Panc1 (cell line): Measurements from ENCODE around the gene TFDP2. TPM values are rescaled to one million over a fixed set of nuclear protein-coding genes. Genes with fewer than 3 reads are reported as not detected.
A peak's percentile ranks its signal among the peaks of the same experiment; 100 is the strongest.

Experiments used
- ATAC-seq: fragments of 200-7000 bp; cut with Tn5 transposase; 2 replicates; pipeline ENCODE4 v1.9.1; 2020; ENCODE audit warnings: mild to moderate bottlenecking, moderate library complexity
- BruUV-seq: library from RNA; stranded (reverse); fragments of 400-500 nt; replicated peaks from 2 replicates; lab custom pipeline; 2021; lab: Mats Ljungman, UMichigan
- CTCF ChIA-PET: fragments of 300-600 bp; sonication (Branson Sonifier 250); formaldehyde crosslinking; loops from one replicate; lab custom pipeline; 2022; ENCODE audit warnings: antibody characterized with exemption; lab: Charles Lee
- POLR2A ChIA-PET: fragments of 300-600 bp; sonication (Branson Sonifier 250); formaldehyde crosslinking; loops from one replicate; lab custom pipeline; 2022; ENCODE audit warnings: antibody characterized with exemption; lab: Charles Lee
- DNase-seq: peaks from one replicate; pipeline ENCODE4 v3.0.0-alpha.2; 2010; ENCODE audit warnings: low read depth, low spot score
- H3K27ac ChIP-seq: 2 replicates; pipeline ENCODE4 v1.5.1; 2011; ENCODE audit warnings: mild to moderate bottlenecking, low read length, inconsistent platforms
- H3K27me3 ChIP-seq: fragments of 200-500 bp; sonication (Bioruptor generic); 2 replicates; pipeline ENCODE4 v1.6.0; 2014; ENCODE audit warnings: low read length, inconsistent platforms; ENCODE audit not compliant: control insufficient read depth, insufficient read depth
- H3K36me3 ChIP-seq: fragments of 200-500 bp; sonication (Bioruptor generic); 2 replicates; pipeline ENCODE4 v1.5.1; 2014; ENCODE audit warnings: inconsistent platforms, mild to moderate bottlenecking, low read length, moderate library complexity; ENCODE audit not compliant: control insufficient read depth, insufficient read depth
- H3K4me1 ChIP-seq: 2 replicates; pipeline ENCODE4 v1.5.1; 2011; ENCODE audit warnings: inconsistent platforms, mild to moderate bottlenecking, low read length, moderate library complexity; ENCODE audit not compliant: control insufficient read depth, insufficient read depth
- H3K4me3 ChIP-seq, 2 experiments: 2 replicates each; pipeline ENCODE4 v1.5.1; 2011 to 2012; ENCODE audit warnings: low read depth in 2 of 2, low read length in 2 of 2, mild to moderate bottlenecking in 2 of 2, inconsistent platforms in 1 of 2, moderate library complexity in 1 of 2
- H3K9me3 ChIP-seq: fragments of 200-500 bp; sonication (Bioruptor generic); 2 replicates; pipeline ENCODE4 v1.5.1; 2014; ENCODE audit warnings: low read depth, mild to moderate bottlenecking, inconsistent platforms, low read length, moderate library complexity; ENCODE audit not compliant: control insufficient read depth, insufficient read depth
- POLR2AphosphoS5 ChIP-seq: IDR thresholded peaks from 2 replicates; pipeline ENCODE4 v1.6.1; 2012; ENCODE audit warnings: mild to moderate bottlenecking, low read depth, low read length, moderate library complexity
- SIN3A ChIP-seq: IDR thresholded peaks from 2 replicates; pipeline ENCODE4 v1.6.1; 2012; ENCODE audit warnings: low read depth, mild to moderate bottlenecking, low read length, moderate library complexity, borderline replicate concordance; ENCODE audit not compliant: insufficient read depth
- TCF7L2 ChIP-seq: IDR thresholded peaks from 2 replicates; pipeline ENCODE4 v1.6.1; 2011; ENCODE audit warnings: mild to moderate bottlenecking, low read depth, low read length, inconsistent platforms
- in situ Hi-C: cut with HindIII; loops from 2 replicates; pipeline ENCODE4 v1.10.0; 2016; ENCODE audit warnings: low sequenced_read_pairs, low pct_unique_long_range_greater_than_20kb
- intact Hi-C: fragments of 100-400 bp; cut with micrococcal nuclease; formaldehyde crosslinking; loops from one replicate; pipeline ENCODE4 v1.10.0; 2022; ENCODE audit not compliant: unreplicated experiment
- total RNA-seq: library from RNA; stranded (reverse); gene quantifications from one replicate; pipeline ENCODE4 v1.2.1, GENCODE V29; 2021; ENCODE audit not compliant: unreplicated experiment
- TF ChIP-seq, protein P1 (sequence below), 2 experiments: IDR thresholded peaks; 2 replicates each; pipeline ENCODE4 v1.6.1; 2011 to 2012; ENCODE audit warnings: low read depth in 2 of 2, control low read depth in 1 of 2, low read length in 1 of 2, mild to moderate bottlenecking in 1 of 2, moderate library complexity in 1 of 2; ENCODE audit not compliant: insufficient read depth in 1 of 2
- TF ChIP-seq, protein P2 (sequence below): fragments of 450-650 bp; IDR thresholded peaks from 2 replicates; pipeline ENCODE4 v1.5.1; 2017; ENCODE audit warnings: mild to moderate bottlenecking

TFDP2 gene
- total RNA-seq, 1 experiment from 2014 or later = 66.3 TPM

DNA sequence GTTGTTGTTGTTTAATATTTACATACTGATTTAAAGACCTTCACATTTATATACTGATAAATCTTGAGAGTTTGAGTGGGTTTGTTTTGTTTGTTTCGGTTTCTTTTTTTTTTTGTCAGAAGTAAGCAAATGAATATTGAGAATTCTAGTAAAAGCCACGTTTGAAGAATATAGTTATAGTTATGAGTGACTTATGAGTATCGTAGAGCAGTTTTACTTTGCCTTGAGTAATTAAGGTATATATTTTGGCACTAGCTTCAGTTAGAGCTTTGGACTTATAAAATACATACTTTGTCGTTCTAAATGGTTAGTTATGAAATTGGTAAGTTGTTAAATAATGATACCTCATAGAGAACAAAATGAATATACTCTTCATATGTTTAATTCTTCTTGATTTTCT, 245.1 kb downstream of the TFDP2 start:
- DNase-seq (no peak), ATAC-seq (no peak)
- ChIA-PET CTCF (no interaction called here), POLR2A (no interaction called here)
- no peak overlapping the region for H3K27ac ChIP-seq
- peaks cover 2% of the 10 kb centered on the region; the same call in 1 of the 2 replicates for H3K4me1 ChIP-seq
- no peaks in the 10 kb centered on the region for H3K27me3 ChIP-seq
- H3K9me3 ChIP-seq = no peaks in the 10 kb centered on the region
- H3K36me3 ChIP-seq = peaks cover 9% of the 10 kb centered on the region; the same call in 1 of the 2 replicates
- intact Hi-C loops = no loop called here
- BruUV-seq = no TSS peak
- TF ChIP-seq TCF7L2 (0 out of 2 replicates have a peak, but pooled peaks have one; percentile 30), POLR2AphosphoS5 (no peak), SIN3A (no peak)
- no peak overlapping the region for H3K4me3 ChIP-seq
- in situ Hi-C loops = no loop called here

DNA sequence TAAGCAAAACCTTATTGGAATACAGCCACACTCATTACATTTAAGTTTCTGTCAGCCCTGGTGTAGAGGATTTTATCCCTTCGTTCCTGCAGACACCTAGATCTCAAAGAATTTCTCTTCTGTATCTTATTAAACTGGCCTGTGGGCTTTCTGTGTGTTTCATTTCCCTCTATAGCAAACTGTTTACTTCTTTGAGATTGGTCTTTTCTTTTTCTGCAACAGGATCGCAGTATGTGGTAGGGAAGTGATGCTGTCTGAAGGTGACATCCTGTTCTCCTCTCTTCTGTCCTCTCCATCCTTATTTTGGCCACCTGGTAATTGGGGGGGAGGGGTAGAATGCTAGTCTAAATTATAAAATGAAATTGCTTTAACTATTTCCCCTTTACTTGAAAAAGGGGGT, 247.4 kb downstream of the TFDP2 start:
- Histone ChIP-seq H3K4me1 (peaks cover 2% of the 10 kb centered on the region; the same call in 1 of the 2 replicates), H3K9me3 (no peaks in the 10 kb centered on the region), H3K27ac (no peak overlapping the region), H3K36me3 (peaks cover 9% of the 10 kb centered on the region; the same call in 1 of the 2 replicates), H3K27me3 (no peaks in the 10 kb centered on the region), H3K4me3 (no peak overlapping the region)
- DNase-seq (no peak), ATAC-seq (no peak)
- TF ChIP-seq, protein P1, sequence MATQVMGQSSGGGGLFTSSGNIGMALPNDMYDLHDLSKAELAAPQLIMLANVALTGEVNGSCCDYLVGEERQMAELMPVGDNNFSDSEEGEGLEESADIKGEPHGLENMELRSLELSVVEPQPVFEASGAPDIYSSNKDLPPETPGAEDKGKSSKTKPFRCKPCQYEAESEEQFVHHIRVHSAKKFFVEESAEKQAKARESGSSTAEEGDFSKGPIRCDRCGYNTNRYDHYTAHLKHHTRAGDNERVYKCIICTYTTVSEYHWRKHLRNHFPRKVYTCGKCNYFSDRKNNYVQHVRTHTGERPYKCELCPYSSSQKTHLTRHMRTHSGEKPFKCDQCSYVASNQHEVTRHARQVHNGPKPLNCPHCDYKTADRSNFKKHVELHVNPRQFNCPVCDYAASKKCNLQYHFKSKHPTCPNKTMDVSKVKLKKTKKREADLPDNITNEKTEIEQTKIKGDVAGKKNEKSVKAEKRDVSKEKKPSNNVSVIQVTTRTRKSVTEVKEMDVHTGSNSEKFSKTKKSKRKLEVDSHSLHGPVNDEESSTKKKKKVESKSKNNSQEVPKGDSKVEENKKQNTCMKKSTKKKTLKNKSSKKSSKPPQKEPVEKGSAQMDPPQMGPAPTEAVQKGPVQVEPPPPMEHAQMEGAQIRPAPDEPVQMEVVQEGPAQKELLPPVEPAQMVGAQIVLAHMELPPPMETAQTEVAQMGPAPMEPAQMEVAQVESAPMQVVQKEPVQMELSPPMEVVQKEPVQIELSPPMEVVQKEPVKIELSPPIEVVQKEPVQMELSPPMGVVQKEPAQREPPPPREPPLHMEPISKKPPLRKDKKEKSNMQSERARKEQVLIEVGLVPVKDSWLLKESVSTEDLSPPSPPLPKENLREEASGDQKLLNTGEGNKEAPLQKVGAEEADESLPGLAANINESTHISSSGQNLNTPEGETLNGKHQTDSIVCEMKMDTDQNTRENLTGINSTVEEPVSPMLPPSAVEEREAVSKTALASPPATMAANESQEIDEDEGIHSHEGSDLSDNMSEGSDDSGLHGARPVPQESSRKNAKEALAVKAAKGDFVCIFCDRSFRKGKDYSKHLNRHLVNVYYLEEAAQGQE (IDR thresholded peaks at IDR 0.05; ENCODE audit: insufficient read depth in 1 of 2, low read depth in 2 of 2, low read length in 1 of 2) = no peak
- no peak for TF ChIP-seq SIN3A
- CTCF ChIA-PET = no interaction called here
- in situ Hi-C loops = no loop called here
- intact Hi-C loops = no loop called here
- no TSS peak for BruUV-seq
- POLR2A ChIA-PET = no interaction called here

DNA sequence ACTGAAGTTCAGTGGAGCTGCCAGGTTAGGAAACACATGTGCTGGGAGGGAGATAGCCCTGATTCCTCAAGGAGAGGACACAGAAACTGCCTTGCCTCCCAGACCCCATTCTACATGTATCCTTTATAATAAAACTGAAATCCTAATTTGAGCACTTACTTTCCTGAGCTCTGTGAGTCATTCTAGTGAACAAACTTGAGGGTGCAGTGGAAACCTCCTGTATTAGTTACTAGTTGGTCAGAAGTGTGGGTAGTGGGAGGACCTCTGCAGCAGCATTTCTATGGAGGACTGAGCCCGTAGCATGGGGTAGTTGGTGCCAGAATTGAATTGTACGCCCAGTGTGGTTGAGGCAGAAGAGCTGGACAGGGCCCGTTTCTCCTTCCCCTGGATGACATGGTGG, 249.0 kb downstream of the TFDP2 start:
- BruUV-seq = no TSS peak
- H3K27me3 ChIP-seq = no peaks in the 10 kb centered on the region
- H3K27ac ChIP-seq = no peak overlapping the region
- DNase-seq = no peak
- ChIA-PET CTCF (no interaction called here), POLR2A (interaction anchor here (0.5 to 0.7 kb wide), 2 partner anchors 26 to 114 kb away, joined by 4 to 8 read pairs; no protein-coding TSS in a partner anchor)
- H3K9me3 ChIP-seq = no peaks in the 10 kb centered on the region
- H3K4me3 ChIP-seq = no peak overlapping the region
- in situ Hi-C loops = no loop called here
- TF ChIP-seq SIN3A = no peak
- TF ChIP-seq, protein P2, sequence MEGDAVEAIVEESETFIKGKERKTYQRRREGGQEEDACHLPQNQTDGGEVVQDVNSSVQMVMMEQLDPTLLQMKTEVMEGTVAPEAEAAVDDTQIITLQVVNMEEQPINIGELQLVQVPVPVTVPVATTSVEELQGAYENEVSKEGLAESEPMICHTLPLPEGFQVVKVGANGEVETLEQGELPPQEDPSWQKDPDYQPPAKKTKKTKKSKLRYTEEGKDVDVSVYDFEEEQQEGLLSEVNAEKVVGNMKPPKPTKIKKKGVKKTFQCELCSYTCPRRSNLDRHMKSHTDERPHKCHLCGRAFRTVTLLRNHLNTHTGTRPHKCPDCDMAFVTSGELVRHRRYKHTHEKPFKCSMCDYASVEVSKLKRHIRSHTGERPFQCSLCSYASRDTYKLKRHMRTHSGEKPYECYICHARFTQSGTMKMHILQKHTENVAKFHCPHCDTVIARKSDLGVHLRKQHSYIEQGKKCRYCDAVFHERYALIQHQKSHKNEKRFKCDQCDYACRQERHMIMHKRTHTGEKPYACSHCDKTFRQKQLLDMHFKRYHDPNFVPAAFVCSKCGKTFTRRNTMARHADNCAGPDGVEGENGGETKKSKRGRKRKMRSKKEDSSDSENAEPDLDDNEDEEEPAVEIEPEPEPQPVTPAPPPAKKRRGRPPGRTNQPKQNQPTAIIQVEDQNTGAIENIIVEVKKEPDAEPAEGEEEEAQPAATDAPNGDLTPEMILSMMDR = no peak
- TF ChIP-seq POLR2AphosphoS5 = no peak
- TF ChIP-seq TCF7L2 = no peak
- TF ChIP-seq, protein P1 (IDR thresholded peaks at IDR 0.05; ENCODE audit: insufficient read depth in 1 of 2, low read depth in 2 of 2, low read length in 1 of 2) = no peak
- H3K36me3 ChIP-seq = peaks cover 4% of the 10 kb centered on the region; the same call in 1 of the 2 replicates
- ATAC-seq = no peak
- peaks cover 2% of the 10 kb centered on the region; the same call in 1 of the 2 replicates for H3K4me1 ChIP-seq
- intact Hi-C loops = no loop called here
